ENCODE results near the gene NACA2. TPM values are rescaled to one million over a fixed set of nuclear protein-coding genes. Genes with fewer than 3 reads are reported as not detected.

The NACA2 gene
- total and polyA plus RNA-seq, 7 donors: 0.04 TPM; not detected in 6

DNA sequence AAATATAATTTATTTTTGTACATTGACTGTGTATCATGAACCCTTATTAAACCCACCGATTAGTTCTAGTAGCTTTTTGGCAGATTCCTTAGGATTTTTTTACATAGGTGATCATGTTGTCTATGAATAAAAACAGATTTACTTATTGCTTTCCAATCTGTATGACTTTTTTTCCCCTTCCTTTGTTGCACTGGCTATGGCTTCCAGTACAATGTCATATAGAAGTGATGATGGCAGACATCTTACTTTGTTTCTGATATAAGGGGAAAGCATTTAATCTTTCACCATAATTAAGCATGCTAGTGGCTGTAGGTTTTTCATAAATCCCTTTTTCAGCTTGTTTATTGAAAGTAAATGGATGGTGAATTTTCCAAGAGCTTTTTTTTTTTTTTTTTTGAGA, 28.9 kb upstream of the NACA2 start:
- Histone ChIP-seq H3K9me3 (peaks cover 3% of the 10 kb centered on the region), H3K27me3 (ENCODE audit: insufficient read depth in 3 of 3, low read length in 2 of 3) (no peaks in the 10 kb centered on the region), H3K27ac (no peak overlapping the region), H3K4me1 (no peaks in the 10 kb centered on the region), H3K36me3 (ENCODE audit: insufficient read depth in 1 of 2, low read depth in 1 of 2) (no peaks in the 10 kb centered on the region), H3K4me3 (no peak overlapping the region)
- DNase-seq: no peak
- TF ChIP-seq, protein P1, sequence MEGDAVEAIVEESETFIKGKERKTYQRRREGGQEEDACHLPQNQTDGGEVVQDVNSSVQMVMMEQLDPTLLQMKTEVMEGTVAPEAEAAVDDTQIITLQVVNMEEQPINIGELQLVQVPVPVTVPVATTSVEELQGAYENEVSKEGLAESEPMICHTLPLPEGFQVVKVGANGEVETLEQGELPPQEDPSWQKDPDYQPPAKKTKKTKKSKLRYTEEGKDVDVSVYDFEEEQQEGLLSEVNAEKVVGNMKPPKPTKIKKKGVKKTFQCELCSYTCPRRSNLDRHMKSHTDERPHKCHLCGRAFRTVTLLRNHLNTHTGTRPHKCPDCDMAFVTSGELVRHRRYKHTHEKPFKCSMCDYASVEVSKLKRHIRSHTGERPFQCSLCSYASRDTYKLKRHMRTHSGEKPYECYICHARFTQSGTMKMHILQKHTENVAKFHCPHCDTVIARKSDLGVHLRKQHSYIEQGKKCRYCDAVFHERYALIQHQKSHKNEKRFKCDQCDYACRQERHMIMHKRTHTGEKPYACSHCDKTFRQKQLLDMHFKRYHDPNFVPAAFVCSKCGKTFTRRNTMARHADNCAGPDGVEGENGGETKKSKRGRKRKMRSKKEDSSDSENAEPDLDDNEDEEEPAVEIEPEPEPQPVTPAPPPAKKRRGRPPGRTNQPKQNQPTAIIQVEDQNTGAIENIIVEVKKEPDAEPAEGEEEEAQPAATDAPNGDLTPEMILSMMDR (IDR thresholded peaks at IDR 0.05): no peak
- WGBS, 3 donors: 98 to 100% (median 100%) methylated on average over 1 of the region's 1 CpG
- intact Hi-C loops (cut with DNase I): no loop called here
- no peak for ATAC-seq

DNA sequence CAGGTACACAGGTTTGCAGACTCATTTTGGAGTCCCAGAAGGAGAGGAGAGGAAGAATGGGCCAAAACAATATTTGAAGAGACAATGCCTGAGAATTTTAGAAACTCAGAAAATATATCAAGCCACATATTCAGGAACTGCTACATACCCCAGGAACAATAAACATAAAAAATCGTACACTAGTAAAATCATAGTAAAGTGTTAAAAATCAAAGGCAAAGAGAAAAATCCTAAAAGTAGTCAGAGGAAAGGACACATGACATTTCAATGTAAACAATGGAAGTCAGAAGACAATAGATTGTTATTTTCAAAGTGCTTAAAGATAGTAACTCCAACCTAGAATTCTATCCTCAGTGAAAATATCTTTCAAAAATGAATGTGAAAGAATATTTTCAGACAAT, 28.5 kb upstream of the NACA2 start:
- WGBS, 3 donors: 88 to 94% (median 94%) methylated on average over 1 of the region's 1 CpG
- Histone ChIP-seq H3K27ac (no peak overlapping the region), H3K9me3 (peaks cover 3% of the 10 kb centered on the region), H3K36me3 (ENCODE audit: insufficient read depth in 1 of 2, low read depth in 1 of 2) (no peaks in the 10 kb centered on the region), H3K27me3 (ENCODE audit: insufficient read depth in 3 of 3, low read length in 2 of 3) (no peaks in the 10 kb centered on the region), H3K4me3 (no peak overlapping the region), H3K4me1 (no peaks in the 10 kb centered on the region)
- TF ChIP-seq, protein P1 (IDR thresholded peaks at IDR 0.05): no peak
- no peak for DNase-seq
- ATAC-seq: no peak
- intact Hi-C loops (cut with DNase I): no loop called here

DNA sequence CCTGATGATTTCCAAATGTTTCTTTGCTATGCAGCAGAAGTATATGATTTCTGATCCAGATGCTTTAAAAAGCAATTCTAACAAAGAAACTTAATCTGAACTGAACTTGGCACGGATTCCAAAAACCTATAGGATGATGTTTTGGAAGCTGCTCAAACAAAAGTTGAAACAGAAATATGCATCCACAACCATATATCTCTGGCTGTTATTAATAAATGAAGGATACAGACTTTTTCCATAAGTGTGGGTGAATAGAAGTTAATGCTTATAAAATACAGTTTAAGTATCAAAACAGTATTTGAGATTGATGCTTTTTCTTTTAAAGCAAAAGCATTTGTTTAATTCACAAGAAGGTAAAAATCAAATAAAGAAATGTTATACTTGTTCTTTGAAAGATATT, 27.9 kb upstream of the NACA2 start:
- peaks cover 3% of the 10 kb centered on the region for H3K9me3 ChIP-seq
- no peak overlapping the region for H3K27ac ChIP-seq
- no peaks in the 10 kb centered on the region for H3K4me1 ChIP-seq
- ATAC-seq (no peak), DNase-seq (no peak)
- WGBS, 3 donors: 57 to 66% (median 63%) methylated on average over 1 of the region's 1 CpG
- no peaks in the 10 kb centered on the region for H3K36me3 ChIP-seq (ENCODE audit: insufficient read depth in 1 of 2, low read depth in 1 of 2)
- TF ChIP-seq, protein P1 (IDR thresholded peaks at IDR 0.05): no peak
- H3K27me3 ChIP-seq (ENCODE audit: insufficient read depth in 3 of 3, low read length in 2 of 3): no peaks in the 10 kb centered on the region
- H3K4me3 ChIP-seq: no peak overlapping the region
- intact Hi-C loops (cut with DNase I): no loop called here

DNA sequence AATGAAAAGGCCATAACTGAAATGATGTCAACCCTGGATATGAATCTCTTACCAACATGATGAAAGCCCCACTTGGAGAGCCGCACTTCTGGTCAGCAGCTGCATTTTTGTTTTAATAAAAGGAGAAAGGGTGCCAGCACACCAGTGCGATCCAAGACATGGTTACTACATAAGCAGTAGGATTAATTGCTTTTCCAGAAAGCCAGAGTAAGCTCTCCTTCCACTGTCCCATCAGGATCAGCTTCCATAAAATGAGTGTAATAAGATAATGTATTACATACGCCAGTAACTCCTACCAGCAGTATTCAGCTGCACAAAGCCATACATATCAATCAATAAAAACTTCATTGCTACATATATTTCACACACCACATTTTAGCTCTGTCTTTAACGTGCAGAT, 26.3 kb upstream of the NACA2 start:
- intact Hi-C loops (cut with DNase I): no loop called here
- WGBS, 3 donors: 18 to 23% (median 22%) methylated on average over 4 of the region's 4 CpGs

DNA sequence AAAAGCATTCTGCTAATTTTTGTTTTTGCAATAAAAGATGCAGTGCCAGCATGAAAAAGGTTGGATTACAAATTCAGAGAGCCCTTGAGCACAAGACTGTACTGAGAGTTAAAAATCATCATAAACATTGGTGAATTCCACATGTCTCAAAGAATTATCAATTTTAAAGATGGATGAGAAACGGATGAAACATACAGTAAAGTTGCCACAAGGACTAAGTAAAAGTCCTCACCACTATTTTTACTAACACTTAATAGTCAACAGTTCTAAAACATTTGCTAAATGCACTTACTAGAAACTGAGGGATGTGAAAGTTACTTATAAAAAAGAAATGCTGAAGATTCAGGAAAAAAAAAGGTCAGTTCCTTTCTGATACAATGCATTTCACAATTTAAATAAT, 25.8 kb upstream of the NACA2 start:
- intact Hi-C loops (cut with DNase I): no loop called here
- H3K9me3 ChIP-seq: peaks cover 3% of the 10 kb centered on the region
- TF ChIP-seq, protein P1 (IDR thresholded peaks at IDR 0.05): no peak
- no peak overlapping the region for H3K4me3 ChIP-seq
- no peak for ATAC-seq
- DNase-seq: no peak
- no peaks in the 10 kb centered on the region for H3K27me3 ChIP-seq (ENCODE audit: insufficient read depth in 3 of 3, low read length in 2 of 3)
- no peaks in the 10 kb centered on the region for H3K4me1 ChIP-seq
- no peak overlapping the region for H3K27ac ChIP-seq
- H3K36me3 ChIP-seq (ENCODE audit: insufficient read depth in 1 of 2, low read depth in 1 of 2): no peaks in the 10 kb centered on the region
- WGBS, 3 donors: 39 to 42% (median 41%) methylated on average over 1 of the region's 1 CpG

More for the DNA sequence above, 26.3 kb upstream of the NACA2 start:
- Histone ChIP-seq H3K4me3 (no peak overlapping the region), H3K27me3 (ENCODE audit: insufficient read depth in 3 of 3, low read length in 2 of 3) (no peaks in the 10 kb centered on the region), H3K4me1 (no peaks in the 10 kb centered on the region), H3K9me3 (peaks cover 3% of the 10 kb centered on the region), H3K36me3 (ENCODE audit: insufficient read depth in 1 of 2, low read depth in 1 of 2) (no peaks in the 10 kb centered on the region), H3K27ac (no peak overlapping the region)
- DNase-seq (no peak), ATAC-seq (no peak)
- TF ChIP-seq, protein P1 (IDR thresholded peaks at IDR 0.05): no peak

All from psoas muscle (tissue), 8 donors.